Suprapubic skin (tissue), 3 donors: ENCODE data around the gene TNXB.
"Not testable (repeated sequence)": the region's sequence is repeated elsewhere in the genome, so short reads cannot be mapped to it uniquely, and the experiment has no call there.

ENCODE experiments used
- CTCF ChIP-seq, 2 donors: fragments of 200-600 bp in 1 of 2; fragments of 450-650 bp in 1 of 2; sonication (generic) in 1 of 2; IDR thresholded peaks; one replicate each; pipeline ENCODE4 v1.5.1; 2016 to 2019; ENCODE audit warnings: antibody characterized with exemption in 2 of 2, mild to moderate bottlenecking in 1 of 2, moderate library complexity in 1 of 2
- POLR2AphosphoS5 ChIP-seq, 3 donors: sonication (generic); formaldehyde crosslinking; IDR thresholded peaks; one replicate each; pipeline ENCODE4 v1.6.1; 2017; ENCODE audit warnings: antibody characterized with exemption in 3 of 3

GRCh38 chr6:32043589-32044380 lies 65.4 kb downstream of the TNXB start:
- TF ChIP-seq CTCF, POLR2AphosphoS5 (IDR thresholded peaks at IDR 0.05): not testable (repeated sequence)
